Fibroblast of pulmonary artery (primary cell): ENCODE data around the gene PRPF6.

Experiments used
- DNase-seq: peaks from one replicate; pipeline ENCODE4 v3.0.0-alpha.2; 2010; ENCODE audit warnings: low read depth
- H3K4me3 ChIP-seq: replicated peaks from 2 replicates; pipeline ENCODE4 v1.5.1; 2011; ENCODE audit warnings: low read depth, mild to moderate bottlenecking, control low read depth, low read length, moderate library complexity
- TF ChIP-seq, protein P1 (sequence below): IDR thresholded peaks from 2 replicates; pipeline ENCODE4 v1.5.1; 2011; ENCODE audit warnings: mild to moderate bottlenecking, control low read depth, low read length, inconsistent platforms; ENCODE audit errors: missing control alignments

PRPF6 gene

DNA sequence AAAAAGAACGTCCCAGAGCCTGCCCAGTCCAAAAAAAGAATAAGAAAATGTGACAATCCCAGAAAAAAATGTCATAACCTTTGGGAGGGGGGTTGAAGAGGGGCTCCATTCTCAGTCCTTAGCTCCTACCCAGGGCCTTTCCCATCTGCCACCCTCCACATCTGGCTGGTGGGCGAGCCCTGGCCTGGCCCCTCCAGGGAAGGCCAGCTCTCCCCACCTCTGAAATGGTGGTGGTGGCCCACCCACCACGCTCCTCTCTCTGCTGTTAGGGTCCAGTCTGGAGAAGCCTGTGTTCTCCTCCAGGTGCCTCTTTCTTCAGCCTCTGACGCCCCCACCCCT is 98.0 kb downstream of the PRPF6 start:
- TF ChIP-seq, protein P1, sequence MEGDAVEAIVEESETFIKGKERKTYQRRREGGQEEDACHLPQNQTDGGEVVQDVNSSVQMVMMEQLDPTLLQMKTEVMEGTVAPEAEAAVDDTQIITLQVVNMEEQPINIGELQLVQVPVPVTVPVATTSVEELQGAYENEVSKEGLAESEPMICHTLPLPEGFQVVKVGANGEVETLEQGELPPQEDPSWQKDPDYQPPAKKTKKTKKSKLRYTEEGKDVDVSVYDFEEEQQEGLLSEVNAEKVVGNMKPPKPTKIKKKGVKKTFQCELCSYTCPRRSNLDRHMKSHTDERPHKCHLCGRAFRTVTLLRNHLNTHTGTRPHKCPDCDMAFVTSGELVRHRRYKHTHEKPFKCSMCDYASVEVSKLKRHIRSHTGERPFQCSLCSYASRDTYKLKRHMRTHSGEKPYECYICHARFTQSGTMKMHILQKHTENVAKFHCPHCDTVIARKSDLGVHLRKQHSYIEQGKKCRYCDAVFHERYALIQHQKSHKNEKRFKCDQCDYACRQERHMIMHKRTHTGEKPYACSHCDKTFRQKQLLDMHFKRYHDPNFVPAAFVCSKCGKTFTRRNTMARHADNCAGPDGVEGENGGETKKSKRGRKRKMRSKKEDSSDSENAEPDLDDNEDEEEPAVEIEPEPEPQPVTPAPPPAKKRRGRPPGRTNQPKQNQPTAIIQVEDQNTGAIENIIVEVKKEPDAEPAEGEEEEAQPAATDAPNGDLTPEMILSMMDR: no peak
- peak overlapping the region; percentile 69 for H3K4me3 ChIP-seq
- no peak for DNase-seq

GRCh38 chr20:64079273-64080012 is 98.5 kb downstream of the PRPF6 start, which contains the start of gene RGS19:
Gene RGS19, minus strand, starts transcription at chr20:64079518. Its CDS starts 2,632 bp downstream, at chr20:64076886.
- TF ChIP-seq, protein P1: no peak
- DNase-seq: peak; percentile 67
- peak within 1 kb of the TSS; percentile 69 for H3K4me3 ChIP-seq

- TF ChIP-seq, protein P1: no peak
- DNase-seq: peak; percentile 17
- H3K4me3 ChIP-seq: peak within 1 kb of the TSS; percentile 69
Measured at GRCh38 chr20:64080013-64080812, 99.3 kb downstream of the PRPF6 start, which contains the start of gene OPRL1. Gene OPRL1, plus strand, starts transcription at chr20:64080082. Its CDS starts 12,639 bp downstream, at chr20:64092721.

DNA sequence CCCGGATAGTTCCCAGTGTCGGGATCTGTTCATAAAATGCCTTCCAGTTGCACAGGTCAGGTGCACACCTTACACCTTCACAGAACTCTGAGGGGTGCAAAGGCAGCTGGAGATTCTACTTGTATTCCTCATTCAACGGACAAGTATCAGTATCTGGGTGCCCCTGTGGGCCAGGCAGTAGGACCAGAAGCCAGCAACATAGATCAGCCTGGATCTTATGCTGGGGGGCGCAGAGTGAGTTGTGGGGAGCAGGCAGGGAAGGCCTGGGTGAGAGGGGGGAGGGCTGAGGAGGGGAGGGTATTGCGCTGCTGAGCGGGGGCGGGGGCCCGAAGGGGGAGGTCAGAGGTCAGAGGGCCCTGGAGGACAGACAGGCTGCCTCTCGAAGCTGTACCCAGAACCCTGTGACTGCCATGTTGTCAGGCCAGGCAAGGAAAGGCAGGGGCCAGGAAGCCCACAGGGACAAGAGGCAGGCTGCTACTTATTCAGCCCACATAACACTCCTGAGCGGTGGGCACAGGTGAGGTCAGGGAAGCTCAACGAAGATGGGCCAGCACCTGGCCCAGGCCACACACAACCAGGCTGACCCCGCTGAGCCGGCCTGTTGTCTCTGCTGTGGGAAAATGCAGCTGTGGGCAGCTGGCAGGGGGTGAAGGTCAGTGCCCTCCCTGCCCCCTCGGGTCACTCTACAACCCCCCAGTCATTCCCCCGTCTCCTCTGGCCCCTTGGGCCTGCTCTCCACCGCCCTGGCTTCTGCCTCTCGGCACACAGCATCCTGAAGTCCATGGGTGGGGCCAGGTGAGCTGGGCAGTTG is 100.1 kb downstream of the PRPF6 start:
- DNase-seq: no peak
- H3K4me3 ChIP-seq: no peak overlapping the region
- TF ChIP-seq, protein P1: no peak

GRCh38 chr20:64081624-64081964 is 100.7 kb downstream of the PRPF6 start:
- H3K4me3 ChIP-seq: no peak overlapping the region

GRCh38 chr20:64082126-64082731 is 101.3 kb downstream of the PRPF6 start:
- H3K4me3 ChIP-seq: no peak overlapping the region
- DNase-seq: no peak
- TF ChIP-seq, protein P1: no peak

More at GRCh38 chr20:64081624-64081964, 100.7 kb downstream of the PRPF6 start:
- TF ChIP-seq, protein P1: no peak
- DNase-seq: no peak
